GM19467 (cell line): Measurements from ENCODE around the gene FHIT.

Experiments used
- ATAC-seq: cut with Tn5 transposase; IDR thresholded peaks from one replicate; pipeline ENCODE4 v1.9.1; 2021; ENCODE audit warnings: mild to moderate bottlenecking, moderate library complexity; ENCODE audit not compliant: unreplicated experiment

Gene FHIT

DNA sequence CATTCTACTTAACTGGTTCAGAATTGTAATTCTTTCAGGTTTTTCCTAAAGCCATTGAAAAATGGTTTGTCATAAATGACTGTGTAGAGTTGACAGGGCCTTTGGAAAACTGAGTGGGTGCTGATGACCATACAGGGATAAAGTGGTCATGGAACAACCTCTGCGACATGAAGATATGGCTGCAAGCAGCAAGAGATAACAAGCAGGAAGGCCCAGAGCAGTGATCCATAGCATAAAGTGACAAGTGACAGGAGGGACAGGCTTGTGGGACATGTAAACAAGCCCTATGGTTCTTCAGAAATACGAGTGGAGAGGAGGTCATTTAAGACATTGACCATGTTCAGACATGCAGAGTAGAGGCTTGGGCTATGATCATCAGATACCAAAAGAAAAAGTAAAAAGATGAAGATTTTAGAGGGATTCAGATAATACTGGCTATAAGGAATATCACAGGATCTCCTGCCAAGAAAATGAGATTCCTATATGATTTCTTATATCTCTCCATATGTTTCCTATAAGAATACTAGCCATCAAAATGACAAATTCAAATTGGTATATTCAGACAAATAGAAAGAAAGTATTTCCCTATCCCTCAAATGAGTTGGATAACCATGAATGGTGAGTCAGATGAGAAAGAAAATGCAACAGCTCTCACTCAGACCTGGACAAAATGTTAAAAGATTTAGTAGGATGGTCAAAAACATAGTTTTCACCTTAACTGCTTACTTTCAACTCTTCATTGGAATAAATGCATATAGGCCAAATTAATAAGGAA, 1373.8 kb downstream of the FHIT start:
- no peak for ATAC-seq

DNA sequence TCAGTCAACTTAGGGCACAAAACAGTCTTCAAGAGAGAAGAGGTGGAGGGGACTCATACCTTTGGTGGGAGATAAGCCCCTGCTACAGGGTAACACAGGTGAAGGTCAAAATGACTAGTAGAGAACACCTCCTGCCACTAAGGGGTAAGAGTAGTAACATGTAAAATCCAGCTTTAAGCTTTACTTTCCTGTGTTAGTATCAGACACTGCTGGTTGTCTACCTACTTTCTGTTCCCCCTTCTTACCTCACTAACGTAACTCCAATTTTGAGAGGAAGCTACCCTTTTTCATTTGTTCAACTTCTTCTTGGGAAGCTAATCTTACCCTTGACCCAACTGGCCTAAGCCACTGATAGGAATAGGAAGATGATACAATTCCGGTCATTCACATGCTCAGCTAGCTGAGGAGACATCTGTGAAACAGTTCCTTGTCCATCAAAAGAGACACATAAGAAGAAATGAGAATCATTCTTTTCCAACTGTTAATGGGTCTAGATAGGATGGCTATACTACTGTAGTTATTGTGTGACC, 1374.7 kb downstream of the FHIT start:
- ATAC-seq, result no peak

DNA sequence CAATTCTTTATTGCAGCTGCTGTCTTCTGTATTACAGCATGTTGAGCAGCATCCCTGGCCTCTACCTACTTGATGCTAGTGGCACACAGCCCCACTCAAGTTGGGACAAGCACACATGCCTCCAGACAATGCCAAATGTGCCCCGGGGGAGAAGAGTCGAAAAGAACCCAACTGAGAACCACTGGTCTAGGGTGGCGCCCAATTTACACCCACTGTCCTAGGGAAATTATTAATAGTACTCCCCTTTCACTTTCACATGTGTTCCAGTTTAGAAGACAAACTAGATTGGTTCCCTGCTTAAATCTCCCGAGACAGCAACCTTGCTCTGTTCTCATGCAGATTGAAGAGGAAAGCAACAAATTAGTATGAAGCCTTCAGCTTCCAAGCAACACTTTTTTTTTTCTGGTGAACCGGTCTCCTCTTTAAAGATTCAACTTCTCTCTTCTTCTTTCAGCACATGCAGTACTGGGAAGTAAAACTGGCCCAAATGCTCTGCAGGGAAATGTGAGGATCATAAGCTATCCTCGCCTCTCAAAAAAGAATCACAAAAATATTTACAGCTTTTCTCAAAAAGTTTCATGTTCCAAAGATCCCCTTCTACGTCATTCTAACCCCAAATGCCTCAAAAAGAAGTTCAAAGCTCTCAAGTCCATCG, 1377.5 kb downstream of the FHIT start:
- ATAC-seq, result no peak

GRCh38 chr3:59872128-59872527, 1379.1 kb downstream of the FHIT start:
- ATAC-seq, result no peak

DNA sequence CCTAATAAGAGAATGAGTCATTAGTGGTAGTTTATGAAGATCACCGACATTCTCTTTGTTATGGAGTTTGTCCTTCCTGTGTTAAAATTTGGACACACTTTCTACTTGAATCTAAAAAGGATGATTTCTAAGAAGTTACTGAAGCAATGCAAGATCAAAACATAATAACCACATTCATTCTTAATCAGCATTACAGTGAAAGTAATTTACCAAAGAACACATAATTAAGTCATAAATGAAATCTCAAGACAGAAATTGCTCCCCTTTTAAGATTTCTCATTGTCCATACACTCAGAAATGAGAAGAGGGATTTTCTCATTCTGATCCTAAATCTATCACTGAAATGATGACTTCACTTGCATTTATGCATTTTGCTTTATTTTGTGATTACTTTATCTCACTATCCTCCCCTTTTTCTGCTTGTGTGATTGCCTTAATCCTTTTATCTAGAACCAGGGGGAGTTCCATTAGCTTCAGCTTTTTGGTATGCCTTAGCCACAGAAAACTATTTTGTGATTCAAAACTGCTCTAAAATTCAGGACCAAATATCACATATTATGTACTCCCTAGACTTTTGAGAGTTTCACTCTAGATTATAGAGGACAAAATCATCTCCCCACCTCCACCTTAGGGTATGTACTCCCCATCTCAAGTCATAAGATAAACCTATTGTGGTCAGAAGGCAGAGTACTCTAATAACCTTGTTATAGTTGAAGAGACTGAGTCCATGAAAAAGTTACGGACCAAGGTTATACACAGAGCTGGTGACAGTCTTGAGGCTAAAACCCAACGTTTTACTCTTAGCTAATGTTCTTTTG, 1383.9 kb downstream of the FHIT start:
- no peak for ATAC-seq

DNA sequence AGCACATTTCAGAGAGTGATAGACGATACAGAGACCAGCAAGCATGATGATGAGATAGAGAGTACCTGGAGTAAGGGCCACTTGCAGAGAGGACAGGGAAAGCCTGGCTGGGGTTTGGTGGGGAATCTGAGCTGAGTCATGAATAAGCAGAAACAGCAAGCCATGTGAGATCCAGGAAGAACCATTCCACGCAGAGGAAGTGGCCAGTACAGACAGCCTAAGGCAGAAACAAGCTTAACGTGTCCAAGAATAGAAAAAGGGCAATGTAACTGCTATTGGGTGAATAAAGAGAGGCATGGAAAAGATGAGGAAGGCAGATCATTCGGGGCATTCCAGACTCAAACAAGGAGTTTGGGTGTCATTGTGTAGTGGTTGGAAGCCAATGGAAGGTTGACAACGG, 1385.2 kb downstream of the FHIT start:
- ATAC-seq, result no peak

- ATAC-seq, result no peak
Observed at GRCh38 chr3:59865351-59865750, 1385.9 kb downstream of the FHIT start.

DNA sequence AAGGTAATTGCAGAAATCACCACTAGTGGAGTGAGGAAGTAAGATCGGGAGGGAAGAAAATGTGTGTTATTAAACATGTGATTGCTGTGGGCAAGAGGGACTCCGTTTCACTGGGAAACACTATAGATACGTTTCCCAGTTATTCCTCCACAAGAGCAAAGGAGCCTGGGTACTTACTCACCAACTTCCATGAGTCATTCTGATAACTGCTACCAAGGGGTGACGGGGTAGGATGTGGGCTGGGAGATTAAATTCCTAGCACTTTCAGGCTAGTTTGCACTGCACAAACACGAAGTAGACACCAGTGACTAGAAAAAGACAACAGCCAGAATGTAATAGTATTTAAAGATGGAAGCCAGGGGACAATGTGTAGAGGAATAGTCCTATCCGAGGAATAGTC, 1388.6 kb downstream of the FHIT start:
- ATAC-seq, result no peak

DNA sequence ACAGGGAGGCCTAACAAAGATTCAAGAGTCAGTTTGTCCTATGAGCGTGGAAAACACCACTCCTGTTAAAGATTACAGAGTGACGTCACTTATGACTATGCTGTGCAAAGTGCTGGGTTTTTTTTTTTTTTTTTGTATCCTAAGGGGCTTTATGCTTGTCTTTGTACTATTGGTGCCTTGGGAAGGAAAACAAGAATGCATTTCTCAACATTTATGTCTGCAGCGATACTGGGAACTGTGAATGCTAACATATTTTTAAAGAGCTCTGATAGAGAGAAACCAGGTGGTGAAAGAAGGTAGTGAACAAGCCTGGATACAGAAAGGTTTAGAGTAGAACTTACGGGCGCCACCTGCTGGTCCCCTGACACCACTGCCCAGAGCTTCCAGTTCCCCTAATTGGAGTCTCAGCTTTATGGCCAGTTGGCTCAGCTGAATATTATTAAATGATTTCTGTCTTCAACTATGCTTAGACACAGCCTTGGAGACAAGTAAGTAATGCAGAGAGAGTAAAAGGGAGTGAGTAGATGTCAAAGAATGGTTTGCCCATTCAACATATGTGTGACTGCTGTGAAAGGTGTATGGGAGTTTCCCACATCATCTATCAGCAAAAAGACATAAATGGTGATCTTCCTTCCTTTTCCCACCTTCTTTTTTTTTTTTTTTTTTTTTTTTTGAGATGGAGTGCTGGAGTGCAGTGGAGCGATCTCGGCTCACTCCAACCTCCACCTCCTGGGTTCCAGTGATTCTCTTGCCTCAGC, 1393.5 kb downstream of the FHIT start:
- ATAC-seq, result peak; percentile 97

GRCh38 chr3:59856934-59857460, 1394.3 kb downstream of the FHIT start:
- ATAC-seq, result no peak

DNA sequence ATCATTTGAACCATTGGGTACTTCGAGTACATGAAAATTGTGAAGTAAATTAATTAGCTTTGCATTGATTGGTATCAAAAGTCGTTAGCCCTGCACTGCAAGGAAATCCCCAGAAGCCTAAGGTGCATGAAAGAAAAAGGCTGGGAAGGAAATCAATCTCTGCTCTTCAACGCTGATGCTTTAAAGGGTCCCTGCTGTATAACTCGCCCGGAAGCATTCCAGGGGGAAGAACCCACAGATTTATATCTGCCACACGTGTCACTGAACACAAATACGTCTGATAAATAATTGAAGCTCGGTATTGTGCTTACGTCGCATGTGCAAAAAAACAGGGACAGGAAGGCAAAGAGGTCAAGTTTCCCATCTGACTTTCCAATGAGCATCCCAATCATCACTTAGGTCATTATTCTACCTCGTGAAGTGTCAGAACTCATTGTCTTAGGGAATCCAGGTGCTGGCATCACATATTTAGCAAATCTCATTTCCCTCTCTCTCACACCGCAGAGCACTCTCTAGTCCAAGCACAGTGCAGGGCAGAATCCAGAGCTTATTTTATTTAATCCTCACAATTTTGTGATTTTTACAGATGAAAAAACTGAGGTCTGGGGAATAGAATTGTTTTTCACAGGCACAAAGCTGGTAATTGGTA, 1397.1 kb downstream of the FHIT start:
- ATAC-seq, result no peak

DNA sequence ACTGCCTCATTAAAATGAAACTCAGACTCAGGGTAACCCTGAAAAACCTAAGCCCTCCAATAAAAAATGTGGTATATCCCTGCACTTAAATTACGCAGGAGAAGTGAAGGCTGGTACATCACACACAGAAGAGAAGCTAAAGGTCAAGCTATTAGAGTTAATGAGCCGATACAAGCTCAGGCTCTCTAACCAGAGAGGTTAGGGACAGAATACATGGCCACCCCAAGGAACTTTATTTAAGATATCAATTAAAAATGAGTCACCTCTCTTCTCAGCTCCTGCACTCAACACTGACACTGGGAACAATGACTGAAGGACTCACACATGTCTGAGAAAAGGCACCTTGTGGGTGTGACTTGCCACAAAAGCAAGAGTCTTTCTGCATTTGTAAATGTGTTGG, 1400.8 kb downstream of the FHIT start:
- no peak for ATAC-seq

- no peak for ATAC-seq
Observed at GRCh38 chr3:59845386-59845785, 1405.9 kb downstream of the FHIT start.

- ATAC-seq, result no peak
Observed at GRCh38 chr3:59843821-59844220, 1407.4 kb downstream of the FHIT start.

DNA sequence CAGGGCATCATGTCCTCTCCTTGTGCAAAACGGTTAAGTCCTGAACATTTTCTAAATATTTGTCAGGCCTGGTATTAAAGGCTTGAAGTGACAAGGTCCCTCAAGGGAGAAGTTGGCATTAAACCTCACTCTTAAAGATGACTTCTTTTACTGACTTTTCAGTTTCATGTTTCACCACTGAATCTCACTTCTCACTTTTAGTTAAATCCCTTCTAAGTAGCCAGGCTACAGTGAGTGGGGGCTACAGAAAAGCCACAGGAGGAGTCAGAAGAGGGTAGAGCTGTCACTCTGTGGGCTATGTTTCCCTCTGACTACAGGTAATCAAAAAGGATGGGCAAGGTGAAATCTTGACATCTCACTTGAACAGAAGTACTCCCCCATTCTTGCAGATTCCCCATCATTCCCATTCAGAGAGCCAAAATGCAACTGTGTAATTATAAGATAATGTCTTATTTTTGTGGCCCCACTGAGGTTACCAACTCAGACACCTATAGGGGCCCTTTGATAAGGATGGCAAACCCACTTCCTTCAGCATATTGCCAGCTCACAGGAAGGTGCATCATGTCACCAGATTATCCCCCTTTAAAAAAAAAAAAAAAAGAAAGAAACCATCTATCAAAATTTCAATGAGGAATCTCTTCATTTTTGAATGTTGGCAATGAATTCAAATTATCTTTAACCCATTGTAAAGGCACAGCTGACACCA, 1411.3 kb downstream of the FHIT start:
- ATAC-seq, result peak; percentile 92

DNA sequence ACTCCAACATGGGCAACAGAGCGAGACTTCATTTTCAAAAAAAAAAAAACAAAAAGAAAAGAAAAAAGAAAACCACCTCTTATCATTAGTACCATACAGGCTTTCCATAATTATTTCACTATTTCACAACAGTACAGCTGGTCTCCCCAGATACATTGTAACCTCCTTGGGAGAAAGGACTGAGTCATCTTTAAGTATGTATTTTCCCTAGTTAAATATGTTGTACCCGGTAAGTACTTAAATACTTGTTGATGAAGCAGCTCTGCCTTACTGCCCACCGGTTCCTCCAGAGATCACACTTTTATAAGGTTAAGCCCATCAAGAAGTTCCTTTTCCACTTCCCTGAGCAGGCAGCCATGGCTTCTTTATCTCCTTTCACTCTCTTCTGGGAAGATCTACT, 1412.0 kb downstream of the FHIT start:
- peak; percentile 6 for ATAC-seq

- no peak for ATAC-seq
Observed at GRCh38 chr3:59836531-59836930, 1414.7 kb downstream of the FHIT start.

- ATAC-seq, result no peak
Observed at GRCh38 chr3:59832702-59833101, 1418.5 kb downstream of the FHIT start.

DNA sequence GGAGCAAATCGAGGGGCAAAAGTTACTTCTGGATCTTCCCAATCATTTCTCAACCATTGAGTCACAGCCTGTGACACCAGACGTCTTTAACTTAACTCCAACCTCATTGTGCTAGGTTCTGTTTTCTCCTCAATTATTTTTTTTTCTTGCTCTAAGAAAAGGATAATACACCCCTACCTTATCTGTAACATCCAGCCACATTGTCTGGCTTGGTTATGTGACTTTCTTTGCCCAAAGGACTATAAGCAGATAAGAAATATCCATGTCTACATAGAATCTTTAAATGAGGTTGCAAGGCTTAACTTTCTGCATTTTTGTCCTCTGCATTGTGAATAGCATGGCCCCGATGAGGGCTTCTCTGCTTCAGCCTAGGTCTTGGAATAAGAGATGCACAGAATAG, 1419.0 kb downstream of the FHIT start:
- ATAC-seq, result no peak
